H9 (cell line): ENCODE results near the gene GPR62. TPM values are rescaled to one million over a fixed set of nuclear protein-coding genes. Genes with fewer than 3 reads are reported as not detected.
A peak's percentile ranks its signal among the peaks of the same experiment; 100 is the strongest.

Experiments
- DNase-seq: peaks from one replicate; pipeline ENCODE4 v3.0.0-alpha.2; 2017
- H2AFZ ChIP-seq: one replicate; pipeline ENCODE4 v1.6.1; 2013; ENCODE audit warnings: mild to moderate bottlenecking, low read length, control low read depth, moderate library complexity
- H2AK5ac ChIP-seq: 2 replicates; pipeline ENCODE4 v1.6.1; 2013; ENCODE audit warnings: low read length, control low read depth, mixed read lengths; ENCODE audit not compliant: insufficient read length
- H2BK120ac ChIP-seq: one replicate; pipeline ENCODE4 v1.6.1; 2013; ENCODE audit warnings: low read depth, mild to moderate bottlenecking, low read length, control low read depth, inconsistent platforms; ENCODE audit not compliant: poor library complexity, severe bottlenecking
- H2BK12ac ChIP-seq: 2 replicates; pipeline ENCODE4 v1.6.1; 2013; ENCODE audit warnings: low read length, control low read depth, mixed read lengths, low read depth; ENCODE audit not compliant: insufficient read length
- H2BK15ac ChIP-seq: 2 replicates; pipeline ENCODE4 v1.6.1; 2013; ENCODE audit warnings: low read depth, low read length, control low read depth
- H2BK20ac ChIP-seq: one replicate; pipeline ENCODE4 v1.6.1; 2013; ENCODE audit warnings: low read depth, mild to moderate bottlenecking, low read length, control low read depth, inconsistent platforms; ENCODE audit not compliant: poor library complexity, severe bottlenecking
- H2BK5ac ChIP-seq: 2 replicates; pipeline ENCODE4 v1.6.1; 2013; ENCODE audit warnings: low read length, control low read depth, mixed read lengths; ENCODE audit not compliant: insufficient read length
- H3K14ac ChIP-seq: 2 replicates; pipeline ENCODE4 v1.6.1; 2013; ENCODE audit warnings: low read length, control low read depth; ENCODE audit not compliant: insufficient read depth
- H3K18ac ChIP-seq: 2 replicates; pipeline ENCODE4 v1.6.1; 2013; ENCODE audit warnings: low read depth, mild to moderate bottlenecking, mixed read lengths, low read length, control low read depth; ENCODE audit not compliant: insufficient read length
- H3K23ac ChIP-seq: 2 replicates; pipeline ENCODE4 v1.6.1; 2013; ENCODE audit warnings: low read length, control low read depth, mixed read lengths, low read depth; ENCODE audit not compliant: insufficient read length
- H3K23me2 ChIP-seq: 2 replicates; pipeline ENCODE4 v1.6.1; 2013; ENCODE audit warnings: low read depth, mild to moderate bottlenecking, mixed read lengths, low read length, control low read depth; ENCODE audit not compliant: insufficient read length, poor library complexity, severe bottlenecking
- H3K27ac ChIP-seq: 2 replicates; pipeline ENCODE4 v1.5.1; 2013; ENCODE audit warnings: low read length, control low read depth, mixed read lengths, low read depth; ENCODE audit not compliant: insufficient read length
- H3K27me3 ChIP-seq: 2 replicates; pipeline ENCODE4 v1.6.1; 2013; ENCODE audit warnings: low read length, control low read depth, inconsistent platforms; ENCODE audit not compliant: insufficient read depth
- H3K4ac ChIP-seq: 2 replicates; pipeline ENCODE4 v1.6.1; 2013; ENCODE audit warnings: low read depth, mild to moderate bottlenecking, control low read depth, inconsistent platforms, low read length, moderate library complexity
- H3K4me1 ChIP-seq: 2 replicates; pipeline ENCODE4 v1.6.1; 2013; ENCODE audit warnings: low read length, control low read depth, inconsistent platforms; ENCODE audit not compliant: insufficient read depth
- H3K4me2 ChIP-seq: 2 replicates; pipeline ENCODE4 v1.6.1; 2013; ENCODE audit warnings: low read length, control low read depth, mixed read lengths; ENCODE audit not compliant: insufficient read length, insufficient read depth
- H3K56ac ChIP-seq: 2 replicates; pipeline ENCODE4 v1.6.1; 2013; ENCODE audit warnings: low read depth, mild to moderate bottlenecking, mixed read lengths, low read length, control low read depth; ENCODE audit not compliant: insufficient read length
- H3K79me1 ChIP-seq: 2 replicates; pipeline ENCODE4 v1.6.1; 2013; ENCODE audit warnings: low read depth, mild to moderate bottlenecking, moderate library complexity, low read length, control low read depth, inconsistent platforms; ENCODE audit not compliant: insufficient read depth, poor library complexity, severe bottlenecking
- H3K79me2 ChIP-seq: 2 replicates; pipeline ENCODE4 v1.6.1; 2013; ENCODE audit warnings: low read length, control low read depth, inconsistent platforms; ENCODE audit not compliant: insufficient read depth
- H3K9ac ChIP-seq: 2 replicates; pipeline ENCODE4 v1.6.1; 2013; ENCODE audit warnings: low read length, control low read depth, mixed read lengths; ENCODE audit not compliant: insufficient read length; ENCODE audit errors: extremely low read depth
- H3K9me3 ChIP-seq: one replicate; pipeline ENCODE4 v1.6.1; 2013; ENCODE audit warnings: low read depth, low read length, inconsistent platforms; ENCODE audit not compliant: control insufficient read depth
- H3T11ph ChIP-seq: one replicate; pipeline ENCODE4 v1.6.1; 2013; ENCODE audit warnings: mild to moderate bottlenecking, low read length, control low read depth, inconsistent platforms
- H4K20me1 ChIP-seq: one replicate; pipeline ENCODE4 v1.6.1; 2013; ENCODE audit not compliant: control insufficient read depth, insufficient read length, insufficient read depth
- H4K5ac ChIP-seq: 2 replicates; pipeline ENCODE4 v1.6.1; 2013; ENCODE audit warnings: low read depth, mild to moderate bottlenecking, mixed read lengths, low read length, control low read depth; ENCODE audit not compliant: insufficient read length
- H4K8ac ChIP-seq: replicated peaks from 2 replicates; pipeline ENCODE4 v1.6.1; 2013; ENCODE audit warnings: low read length, control low read depth, mixed read lengths, low read depth; ENCODE audit not compliant: insufficient read length
- H4K91ac ChIP-seq: 2 replicates; pipeline ENCODE4 v1.6.1; 2013; ENCODE audit warnings: low read depth, mild to moderate bottlenecking, moderate library complexity, mixed read lengths, low read length, control low read depth; ENCODE audit not compliant: insufficient read length
- H3K27ac Mint-ChIP-seq, 3 experiments: 2 replicates in 2 of 3; 3 replicates in 1 of 3; pipeline ENCODE4 v1.8.0; 2020 to 2021; ENCODE audit warnings: mixed read lengths in 3 of 3, mild to moderate bottlenecking in 1 of 3, moderate library complexity in 1 of 3
- H3K27me3 Mint-ChIP-seq: 2 replicates; pipeline ENCODE4 v1.8.0; 2021; ENCODE audit warnings: low read depth, mild to moderate bottlenecking, moderate library complexity, mixed read lengths
- H3K36me3 Mint-ChIP-seq, 3 experiments: 2 replicates in 2 of 3; 3 replicates in 1 of 3; pipeline ENCODE4 v1.8.0; 2020 to 2021; ENCODE audit warnings: low read depth in 3 of 3, mixed read lengths in 3 of 3; ENCODE audit not compliant: insufficient read depth in 1 of 3
- H3K4me1 Mint-ChIP-seq, 2 experiments: 2 replicates each; pipeline ENCODE4 v1.8.0; 2020; ENCODE audit warnings: mixed read lengths in 2 of 2
- H3K4me3 Mint-ChIP-seq, 2 experiments: 2 replicates in 1 of 2; 3 replicates in 1 of 2; pipeline ENCODE4 v1.8.0; 2020 to 2021; ENCODE audit warnings: mild to moderate bottlenecking in 2 of 2, mixed read lengths in 2 of 2, moderate library complexity in 1 of 2
- H3K9me3 Mint-ChIP-seq, 2 experiments: 2 replicates in 1 of 2; 3 replicates in 1 of 2; pipeline ENCODE4 v1.8.0; 2020; ENCODE audit warnings: mild to moderate bottlenecking in 2 of 2, mixed read lengths in 2 of 2, moderate library complexity in 1 of 2
- WGBS: extraction: QIAGEN DNeasy Blood & Tissue Kit; methylation state at CpG from one replicate; pipeline ENCODE4 v1.1.7; 2013; ENCODE audit warnings: missing lambda C conversion rate, low lambda C conversion rate, mixed read lengths; ENCODE audit not compliant: insufficient read length; ENCODE audit errors: extremely low coverage; 5-methylcytosine and 5-hydroxymethylcytosine counted together
- total RNA-seq: library from RNA; stranded (reverse); gene quantifications from 2 replicates; pipeline ENCODE4 v1.2.1, GENCODE V29; 2021
- TF ChIP-seq, protein P1 (sequence below): fragments of 200-600 bp; sonication (generic); conservative IDR thresholded peaks from 3 replicates; pipeline ENCODE4 v1.8.0; 2021; ENCODE audit warnings: antibody characterized with exemption, mild to moderate bottlenecking

Gene GPR62
- total RNA-seq, 1 experiment from 2014 or later: 0.13 TPM

- H3K4me1 Mint-ChIP-seq: peaks cover 21 to 31% of the 10 kb centered on the region in 2 experiments
- H2BK5ac ChIP-seq: no peak overlapping the region
- no peak for DNase-seq
- H4K91ac ChIP-seq: no peak overlapping the region
- WGBS: no CpG with 5 or more reads among the region's 6 CpGs
- H2BK20ac ChIP-seq: no peak overlapping the region
- H3K9ac ChIP-seq: no peak overlapping the region
- H3K27ac ChIP-seq: no peak overlapping the region
- H3K36me3 Mint-ChIP-seq: peaks cover 0 to 3% (median 2%) of the 10 kb centered on the region in 3 experiments; a peak in 4 of 7 replicates
- no peak overlapping the region for H2BK120ac ChIP-seq
- no peak overlapping the region for H2BK12ac ChIP-seq
- no peaks in the 10 kb centered on the region for H3K79me1 ChIP-seq
- H3K9me3 ChIP-seq: no peaks in the 10 kb centered on the region
- H3K9me3 Mint-ChIP-seq: peaks cover 0 to 2% of the 10 kb centered on the region in 2 experiments; a peak in 2 of 5 replicates
- H3K27me3 ChIP-seq: no peaks in the 10 kb centered on the region
- H2BK15ac ChIP-seq: no peak overlapping the region
- H2AFZ ChIP-seq: no peak overlapping the region
- no peak overlapping the region for H4K8ac ChIP-seq
- H3K23me2 ChIP-seq: peaks cover 6% of the 10 kb centered on the region
- H3K4me2 ChIP-seq: no peak overlapping the region
- H3K27me3 Mint-ChIP-seq: no peaks in the 10 kb centered on the region
- H3K4me3 Mint-ChIP-seq: peak overlapping the region; percentile 9 to 19; a peak in 2 of 5 replicates
- H3K23ac ChIP-seq: no peak overlapping the region
- H3K4me1 ChIP-seq: peaks cover 3% of the 10 kb centered on the region; the same call in 1 of the 2 replicates
- no peak overlapping the region for H3K4ac ChIP-seq
- H4K5ac ChIP-seq: no peak overlapping the region
- no peak overlapping the region for H2AK5ac ChIP-seq
- peaks cover 3% of the 10 kb centered on the region for H4K20me1 ChIP-seq
- H3K14ac ChIP-seq: no peak overlapping the region
- H3K27ac Mint-ChIP-seq: no peak overlapping the region
- no peak overlapping the region for H3K56ac ChIP-seq
- TF ChIP-seq, protein P1, sequence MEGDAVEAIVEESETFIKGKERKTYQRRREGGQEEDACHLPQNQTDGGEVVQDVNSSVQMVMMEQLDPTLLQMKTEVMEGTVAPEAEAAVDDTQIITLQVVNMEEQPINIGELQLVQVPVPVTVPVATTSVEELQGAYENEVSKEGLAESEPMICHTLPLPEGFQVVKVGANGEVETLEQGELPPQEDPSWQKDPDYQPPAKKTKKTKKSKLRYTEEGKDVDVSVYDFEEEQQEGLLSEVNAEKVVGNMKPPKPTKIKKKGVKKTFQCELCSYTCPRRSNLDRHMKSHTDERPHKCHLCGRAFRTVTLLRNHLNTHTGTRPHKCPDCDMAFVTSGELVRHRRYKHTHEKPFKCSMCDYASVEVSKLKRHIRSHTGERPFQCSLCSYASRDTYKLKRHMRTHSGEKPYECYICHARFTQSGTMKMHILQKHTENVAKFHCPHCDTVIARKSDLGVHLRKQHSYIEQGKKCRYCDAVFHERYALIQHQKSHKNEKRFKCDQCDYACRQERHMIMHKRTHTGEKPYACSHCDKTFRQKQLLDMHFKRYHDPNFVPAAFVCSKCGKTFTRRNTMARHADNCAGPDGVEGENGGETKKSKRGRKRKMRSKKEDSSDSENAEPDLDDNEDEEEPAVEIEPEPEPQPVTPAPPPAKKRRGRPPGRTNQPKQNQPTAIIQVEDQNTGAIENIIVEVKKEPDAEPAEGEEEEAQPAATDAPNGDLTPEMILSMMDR: no peak
- H3K18ac ChIP-seq: no peak overlapping the region
- no peaks in the 10 kb centered on the region for H3K79me2 ChIP-seq
- no peak overlapping the region for H3T11ph ChIP-seq
Measured at GRCh38 chr3:51985063-51985462, 29.9 kb downstream of the GPR62 start.
